DND-41 (cell line): Measurements from ENCODE around the gene PCDHA6.

Source experiments
- CTCF ChIP-seq: IDR thresholded peaks from 2 replicates; pipeline ENCODE4 v1.5.1; 2012; ENCODE audit warnings: borderline replicate concordance, low read length, moderate library complexity, mild to moderate bottlenecking; ENCODE audit not compliant: poor library complexity, severe bottlenecking; ENCODE audit errors: extremely low read depth
- EZH2 ChIP-seq: IDR thresholded peaks from 3 replicates; pipeline ENCODE4 v1.6.1; 2012; ENCODE audit warnings: borderline replicate concordance, low read depth, mild to moderate bottlenecking, moderate library complexity, low read length, inconsistent platforms; ENCODE audit not compliant: severe bottlenecking

- TF ChIP-seq CTCF = no peak
- TF ChIP-seq EZH2 = no peak
Measured at GRCh38 chr5:140780512-140780911, 47.2 kb upstream of the PCDHA6 start.
